Measurements from ENCODE around the gene IGF2BP2.
"Not testable (repeated sequence)": the region's sequence is repeated elsewhere in the genome, so short reads cannot be mapped to it uniquely, and the experiment has no call there.

The IGF2BP2 gene

GRCh38 chr3:185857208-185857607 is 32.4 kb upstream of the IGF2BP2 start:
- H3K36me3 ChIP-seq (ENCODE audit: control insufficient read depth, insufficient read depth, low read length): no peaks in the 10 kb centered on the region
- H3K4me1 ChIP-seq (ENCODE audit: control insufficient read depth, insufficient read depth, low read length): no peaks in the 10 kb centered on the region
- no peak overlapping the region for H3K27ac ChIP-seq (ENCODE audit: insufficient read depth, low read depth, low read length, poor library complexity, severe bottlenecking)
- no peak overlapping the region for H3K4me3 ChIP-seq (ENCODE audit: insufficient read depth, low read depth, low read length)
- WGBS, 2 experiments: 73 to 78% methylated on average over 3 of the region's 3 CpGs
- H3K27me3 ChIP-seq (ENCODE audit: control insufficient read depth, insufficient read depth, low read length, poor library complexity, severe bottlenecking): no peaks in the 10 kb centered on the region
- H3K9me3 ChIP-seq (ENCODE audit: control insufficient read depth, low read length): no peaks in the 10 kb centered on the region

- H3K4me1 ChIP-seq (ENCODE audit: control insufficient read depth, insufficient read depth, low read length): no peaks in the 10 kb centered on the region
- no peaks in the 10 kb centered on the region for H3K9me3 ChIP-seq (ENCODE audit: control insufficient read depth, low read length)
- no peaks in the 10 kb centered on the region for H3K36me3 ChIP-seq (ENCODE audit: control insufficient read depth, insufficient read depth, low read length)
- no peak overlapping the region for H3K4me3 ChIP-seq (ENCODE audit: insufficient read depth, low read depth, low read length)
- no peaks in the 10 kb centered on the region for H3K27me3 ChIP-seq (ENCODE audit: control insufficient read depth, insufficient read depth, low read length, poor library complexity, severe bottlenecking)
- no peak overlapping the region for H3K27ac ChIP-seq (ENCODE audit: insufficient read depth, low read depth, low read length, poor library complexity, severe bottlenecking)
Observed at GRCh38 chr3:185856652-185857051, 31.8 kb upstream of the IGF2BP2 start.

- 88 to 98% methylated on average over 3 of the region's 3 CpGs for WGBS, 2 experiments
- H3K27me3 ChIP-seq (ENCODE audit: control insufficient read depth, insufficient read depth, low read length, poor library complexity, severe bottlenecking); H3K36me3 ChIP-seq (ENCODE audit: control insufficient read depth, insufficient read depth, low read length); H3K4me3 ChIP-seq (ENCODE audit: insufficient read depth, low read depth, low read length); H3K27ac ChIP-seq (ENCODE audit: insufficient read depth, low read depth, low read length, poor library complexity, severe bottlenecking); H3K9me3 ChIP-seq (ENCODE audit: control insufficient read depth, low read length); H3K4me1 ChIP-seq (ENCODE audit: control insufficient read depth, insufficient read depth, low read length): not testable (repeated sequence)
Observed at GRCh38 chr3:185853771-185854170, 28.9 kb upstream of the IGF2BP2 start.

GRCh38 chr3:185852635-185853034 is 27.8 kb upstream of the IGF2BP2 start:
- Histone ChIP-seq H3K4me1 (ENCODE audit: control insufficient read depth, insufficient read depth, low read length) (no peaks in the 10 kb centered on the region), H3K4me3 (ENCODE audit: insufficient read depth, low read depth, low read length) (no peak overlapping the region), H3K27me3 (ENCODE audit: control insufficient read depth, insufficient read depth, low read length, poor library complexity, severe bottlenecking) (no peaks in the 10 kb centered on the region), H3K36me3 (ENCODE audit: control insufficient read depth, insufficient read depth, low read length) (no peaks in the 10 kb centered on the region), H3K27ac (ENCODE audit: insufficient read depth, low read depth, low read length, poor library complexity, severe bottlenecking) (no peak overlapping the region), H3K9me3 (ENCODE audit: control insufficient read depth, low read length) (no peaks in the 10 kb centered on the region)
- 93 to 95% methylated on average over 4 of the region's 4 CpGs for WGBS, 2 experiments

GRCh38 chr3:185851959-185852358 is 27.1 kb upstream of the IGF2BP2 start:
- Histone ChIP-seq H3K4me1 (ENCODE audit: control insufficient read depth, insufficient read depth, low read length) (no peaks in the 10 kb centered on the region), H3K36me3 (ENCODE audit: control insufficient read depth, insufficient read depth, low read length) (no peaks in the 10 kb centered on the region), H3K27ac (ENCODE audit: insufficient read depth, low read depth, low read length, poor library complexity, severe bottlenecking) (no peak overlapping the region), H3K4me3 (ENCODE audit: insufficient read depth, low read depth, low read length) (no peak overlapping the region), H3K9me3 (ENCODE audit: control insufficient read depth, low read length) (no peaks in the 10 kb centered on the region), H3K27me3 (ENCODE audit: control insufficient read depth, insufficient read depth, low read length, poor library complexity, severe bottlenecking) (no peaks in the 10 kb centered on the region)
- no CpG with 5 or more reads among the region's 1 CpG for WGBS, 2 experiments

GRCh38 chr3:185851046-185851445 is 26.2 kb upstream of the IGF2BP2 start:
- H3K27ac ChIP-seq (ENCODE audit: insufficient read depth, low read depth, low read length, poor library complexity, severe bottlenecking): no peak overlapping the region
- no peak overlapping the region for H3K4me3 ChIP-seq (ENCODE audit: insufficient read depth, low read depth, low read length)
- no peaks in the 10 kb centered on the region for H3K36me3 ChIP-seq (ENCODE audit: control insufficient read depth, insufficient read depth, low read length)
- WGBS, 2 experiments: 100% methylated on average over 2 to 3 of the region's 3 CpGs
- no peaks in the 10 kb centered on the region for H3K4me1 ChIP-seq (ENCODE audit: control insufficient read depth, insufficient read depth, low read length)
- H3K9me3 ChIP-seq (ENCODE audit: control insufficient read depth, low read length): no peaks in the 10 kb centered on the region
- no peaks in the 10 kb centered on the region for H3K27me3 ChIP-seq (ENCODE audit: control insufficient read depth, insufficient read depth, low read length, poor library complexity, severe bottlenecking)

- no peaks in the 10 kb centered on the region for H3K9me3 ChIP-seq (ENCODE audit: control insufficient read depth, low read length)
- 90 to 93% methylated on average over 6 of the region's 6 CpGs for WGBS, 2 experiments
- no peak overlapping the region for H3K4me3 ChIP-seq (ENCODE audit: insufficient read depth, low read depth, low read length)
- H3K36me3 ChIP-seq (ENCODE audit: control insufficient read depth, insufficient read depth, low read length): no peaks in the 10 kb centered on the region
- H3K27me3 ChIP-seq (ENCODE audit: control insufficient read depth, insufficient read depth, low read length, poor library complexity, severe bottlenecking): no peaks in the 10 kb centered on the region
- no peaks in the 10 kb centered on the region for H3K4me1 ChIP-seq (ENCODE audit: control insufficient read depth, insufficient read depth, low read length)
- no peak overlapping the region for H3K27ac ChIP-seq (ENCODE audit: insufficient read depth, low read depth, low read length, poor library complexity, severe bottlenecking)
Observed at GRCh38 chr3:185847506-185847905, 22.7 kb upstream of the IGF2BP2 start.

GRCh38 chr3:185846037-185846436 is 21.2 kb upstream of the IGF2BP2 start:
- no peaks in the 10 kb centered on the region for H3K36me3 ChIP-seq (ENCODE audit: control insufficient read depth, insufficient read depth, low read length)
- H3K27ac ChIP-seq (ENCODE audit: insufficient read depth, low read depth, low read length, poor library complexity, severe bottlenecking): no peak overlapping the region
- WGBS, 2 experiments: 62 to 63% methylated on average over 6 of the region's 6 CpGs
- no peak overlapping the region for H3K4me3 ChIP-seq (ENCODE audit: insufficient read depth, low read depth, low read length)
- no peaks in the 10 kb centered on the region for H3K9me3 ChIP-seq (ENCODE audit: control insufficient read depth, low read length)
- no peaks in the 10 kb centered on the region for H3K4me1 ChIP-seq (ENCODE audit: control insufficient read depth, insufficient read depth, low read length)
- no peaks in the 10 kb centered on the region for H3K27me3 ChIP-seq (ENCODE audit: control insufficient read depth, insufficient read depth, low read length, poor library complexity, severe bottlenecking)

GRCh38 chr3:185844051-185844450 is 19.2 kb upstream of the IGF2BP2 start:
- H3K4me1 ChIP-seq (ENCODE audit: control insufficient read depth, insufficient read depth, low read length): no peaks in the 10 kb centered on the region
- no peak overlapping the region for H3K4me3 ChIP-seq (ENCODE audit: insufficient read depth, low read depth, low read length)
- no peaks in the 10 kb centered on the region for H3K9me3 ChIP-seq (ENCODE audit: control insufficient read depth, low read length)
- H3K27me3 ChIP-seq (ENCODE audit: control insufficient read depth, insufficient read depth, low read length, poor library complexity, severe bottlenecking): no peaks in the 10 kb centered on the region
- H3K27ac ChIP-seq (ENCODE audit: insufficient read depth, low read depth, low read length, poor library complexity, severe bottlenecking): no peak overlapping the region
- WGBS, 2 experiments: 93 to 95% methylated on average over 3 of the region's 3 CpGs
- H3K36me3 ChIP-seq (ENCODE audit: control insufficient read depth, insufficient read depth, low read length): no peaks in the 10 kb centered on the region

- H3K27ac ChIP-seq (ENCODE audit: insufficient read depth, low read depth, low read length, poor library complexity, severe bottlenecking): no peak overlapping the region
- no peak overlapping the region for H3K4me3 ChIP-seq (ENCODE audit: insufficient read depth, low read depth, low read length)
- H3K36me3 ChIP-seq (ENCODE audit: control insufficient read depth, insufficient read depth, low read length): no peaks in the 10 kb centered on the region
- 92 to 95% methylated on average over 2 of the region's 2 CpGs for WGBS, 2 experiments
- no peaks in the 10 kb centered on the region for H3K27me3 ChIP-seq (ENCODE audit: control insufficient read depth, insufficient read depth, low read length, poor library complexity, severe bottlenecking)
- no peaks in the 10 kb centered on the region for H3K9me3 ChIP-seq (ENCODE audit: control insufficient read depth, low read length)
- H3K4me1 ChIP-seq (ENCODE audit: control insufficient read depth, insufficient read depth, low read length): no peaks in the 10 kb centered on the region
Observed at GRCh38 chr3:185843635-185844034, 18.8 kb upstream of the IGF2BP2 start.

GRCh38 chr3:185843126-185843525 is 18.3 kb upstream of the IGF2BP2 start:
- H3K27ac ChIP-seq (ENCODE audit: insufficient read depth, low read depth, low read length, poor library complexity, severe bottlenecking): no peak overlapping the region

More at GRCh38 chr3:185843126-185843525, 18.3 kb upstream of the IGF2BP2 start:
- no peak overlapping the region for H3K4me3 ChIP-seq (ENCODE audit: insufficient read depth, low read depth, low read length)
- no peaks in the 10 kb centered on the region for H3K4me1 ChIP-seq (ENCODE audit: control insufficient read depth, insufficient read depth, low read length)
- 96% methylated on average over 3 of the region's 3 CpGs for WGBS, 2 experiments
- no peaks in the 10 kb centered on the region for H3K9me3 ChIP-seq (ENCODE audit: control insufficient read depth, low read length)
- H3K36me3 ChIP-seq (ENCODE audit: control insufficient read depth, insufficient read depth, low read length): no peaks in the 10 kb centered on the region
- no peaks in the 10 kb centered on the region for H3K27me3 ChIP-seq (ENCODE audit: control insufficient read depth, insufficient read depth, low read length, poor library complexity, severe bottlenecking)

Data from ectodermal cell (in vitro differentiated cells).